RPMI8226 (cell line): ENCODE measurements around the gene ZRANB1.

ENCODE experiments used
- DNase-seq: peaks from one replicate; pipeline ENCODE4 v3.0.0-alpha.2; 2015

ZRANB1 gene

DNA sequence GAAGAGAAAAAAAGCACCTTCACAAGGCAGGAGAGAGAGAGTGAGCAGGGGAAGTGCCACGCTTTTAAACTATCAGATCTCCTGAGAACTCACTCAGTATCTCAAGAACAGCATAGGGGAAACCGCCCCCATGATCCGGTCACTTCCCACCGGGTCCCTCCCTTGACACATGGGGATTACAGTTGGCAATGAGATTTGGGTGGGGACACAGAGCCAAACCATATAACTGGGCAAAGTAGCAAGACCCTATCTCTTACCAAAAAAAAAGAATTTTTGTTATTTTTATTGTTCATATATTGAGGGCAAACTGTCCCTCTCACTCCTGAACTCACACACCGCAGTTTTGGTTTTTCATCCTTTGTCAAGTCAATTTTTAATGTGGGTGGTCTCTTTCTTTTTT is 18.2 kb upstream of the ZRANB1 start:
- DNase-seq, result no peak

DNA sequence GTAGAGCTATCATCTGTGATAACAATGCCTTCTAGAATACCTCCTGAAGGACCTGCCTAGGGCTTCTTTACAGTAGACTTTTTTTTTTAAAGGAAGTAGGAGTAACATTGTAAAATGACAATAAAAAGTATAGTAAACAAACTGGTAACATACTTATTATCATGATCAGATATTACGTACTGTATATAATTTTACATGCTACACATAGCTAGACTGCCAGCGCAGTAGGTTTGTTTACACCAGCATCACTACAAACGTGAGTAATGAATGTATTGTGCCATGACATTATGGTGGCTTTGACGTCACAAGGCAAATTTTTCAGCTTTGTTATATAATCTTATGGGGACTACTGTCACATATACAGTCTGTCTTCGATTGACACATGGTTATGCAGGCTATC is 15.4 kb upstream of the ZRANB1 start:
- DNase-seq, result no peak

DNA sequence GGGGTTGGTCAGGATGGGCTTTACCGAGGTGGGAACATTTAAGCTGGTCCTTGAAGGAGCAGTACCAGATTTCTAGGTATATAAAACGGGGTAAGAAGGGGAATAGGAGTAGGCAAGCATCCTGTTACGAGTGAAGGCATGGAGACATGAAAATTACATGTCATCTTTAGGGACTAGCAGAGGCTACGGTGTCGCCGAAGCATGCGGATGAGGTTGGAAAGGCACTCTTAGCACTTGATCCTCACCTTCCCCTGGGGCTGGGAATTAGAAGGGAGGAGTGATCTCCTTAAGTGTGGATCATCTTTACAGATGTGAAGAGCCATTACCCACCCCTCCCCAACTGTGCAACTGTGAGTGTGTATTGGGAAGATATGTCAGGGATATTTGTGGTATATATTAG is 13.8 kb upstream of the ZRANB1 start:
- DNase-seq, result no peak

DNA sequence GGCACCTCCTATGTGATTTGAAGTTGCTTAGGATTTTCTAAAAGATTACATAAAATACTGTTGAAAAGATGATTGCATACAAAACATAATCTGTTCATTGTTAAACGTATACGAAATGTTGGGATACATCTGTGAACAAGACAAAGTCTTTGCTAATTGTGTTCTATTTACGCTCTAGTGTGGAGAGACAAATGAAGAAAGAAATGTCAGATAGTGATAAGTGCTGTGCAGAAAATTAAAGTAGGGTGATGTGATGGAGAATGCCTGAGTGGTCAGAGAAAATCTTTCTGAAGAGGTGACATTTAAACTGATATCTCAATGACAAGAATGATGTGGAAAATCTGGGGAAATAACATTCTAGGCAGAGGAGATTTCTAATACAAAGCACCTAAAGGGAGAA is 13.4 kb upstream of the ZRANB1 start:
- no peak for DNase-seq

DNA sequence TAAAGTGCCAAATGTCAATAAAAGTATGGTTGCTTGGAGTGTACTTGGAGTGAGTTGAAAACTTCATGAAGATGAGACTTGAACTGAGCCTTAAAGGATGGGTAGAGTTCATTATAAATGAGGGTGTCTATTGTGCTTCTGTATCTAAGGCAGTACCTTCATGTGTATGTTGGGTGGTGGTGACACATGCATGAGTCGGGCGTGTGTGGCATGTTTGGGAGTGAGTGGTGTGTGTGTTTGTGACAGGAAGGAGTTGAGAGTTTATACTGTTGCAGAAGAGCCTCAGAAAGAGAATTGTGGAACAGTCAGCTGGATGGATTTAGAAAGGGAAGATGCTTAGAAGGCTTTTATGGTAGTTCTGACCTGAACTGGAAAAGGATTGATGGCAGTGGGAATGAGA is 6.0 kb upstream of the ZRANB1 start:
- no peak for DNase-seq

DNA sequence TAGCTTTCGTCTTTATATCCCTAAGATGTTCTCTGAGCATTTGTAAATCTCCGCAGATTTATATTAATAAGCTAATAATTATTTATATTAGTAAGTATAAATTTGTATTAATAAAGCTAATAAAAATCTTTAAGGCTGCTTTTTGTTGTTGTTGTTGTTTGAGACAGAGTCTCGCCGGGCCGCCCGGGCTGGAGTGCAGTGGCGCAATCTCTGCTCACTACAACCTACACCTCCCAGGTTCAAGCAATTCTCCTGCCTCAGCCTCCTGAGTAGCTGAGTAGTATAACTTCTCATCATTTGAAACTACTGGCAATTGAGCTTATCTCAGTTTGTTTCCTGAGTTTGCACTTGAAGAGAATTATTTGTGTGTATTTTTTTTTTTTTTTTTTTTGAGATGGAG is 5.1 kb upstream of the ZRANB1 start:
- DNase-seq, result no peak

DNA sequence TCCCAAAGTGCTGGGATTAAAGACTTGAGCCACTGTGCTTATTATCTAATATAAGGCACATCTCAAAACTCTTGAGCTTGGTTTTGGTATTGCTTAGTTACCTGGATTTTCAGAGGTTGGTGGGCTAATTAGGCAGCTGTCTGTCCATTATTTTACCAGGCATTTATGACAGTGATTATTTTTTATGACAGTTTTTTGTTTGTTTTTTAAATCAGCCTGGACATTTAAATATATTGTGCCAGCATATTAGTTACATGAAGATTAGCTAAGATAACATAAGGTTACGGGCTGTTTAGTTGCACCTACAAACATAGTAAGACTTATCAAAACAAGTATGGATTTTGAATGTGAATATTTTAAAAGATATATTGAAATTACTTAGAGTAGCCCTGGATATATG is 2.6 kb upstream of the ZRANB1 start:
- DNase-seq, result no peak

DNA sequence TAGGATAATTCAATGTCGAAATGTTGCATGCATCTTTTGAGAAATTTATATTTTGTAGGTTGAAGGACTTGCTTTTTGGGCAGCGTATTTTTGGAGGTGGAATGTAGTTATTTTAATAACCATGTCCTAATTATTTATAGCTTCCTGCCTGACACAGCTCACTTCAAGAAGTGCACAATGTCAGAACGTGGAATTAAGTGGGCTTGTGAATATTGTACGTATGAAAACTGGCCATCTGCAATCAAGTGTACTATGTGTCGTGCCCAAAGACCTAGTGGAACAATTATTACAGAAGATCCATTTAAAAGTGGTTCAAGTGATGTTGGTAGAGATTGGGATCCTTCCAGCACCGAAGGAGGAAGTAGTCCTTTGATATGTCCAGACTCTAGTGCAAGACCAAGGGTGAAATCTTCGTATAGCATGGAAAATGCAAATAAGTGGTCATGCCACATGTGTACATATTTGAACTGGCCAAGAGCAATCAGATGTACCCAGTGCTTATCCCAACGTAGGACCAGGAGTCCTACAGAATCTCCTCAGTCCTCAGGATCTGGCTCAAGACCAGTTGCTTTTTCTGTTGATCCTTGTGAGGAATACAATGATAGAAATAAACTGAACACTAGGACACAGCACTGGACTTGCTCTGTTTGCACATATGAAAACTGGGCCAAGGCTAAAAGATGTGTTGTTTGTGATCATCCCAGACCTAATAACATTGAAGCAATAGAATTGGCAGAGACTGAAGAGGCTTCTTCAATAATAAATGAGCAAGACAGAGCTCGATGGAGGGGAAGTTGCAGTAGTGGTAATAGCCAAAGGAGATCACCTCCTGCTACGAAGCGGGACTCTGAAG is 620 bp downstream of the ZRANB1 start:
- no peak for DNase-seq

DNA sequence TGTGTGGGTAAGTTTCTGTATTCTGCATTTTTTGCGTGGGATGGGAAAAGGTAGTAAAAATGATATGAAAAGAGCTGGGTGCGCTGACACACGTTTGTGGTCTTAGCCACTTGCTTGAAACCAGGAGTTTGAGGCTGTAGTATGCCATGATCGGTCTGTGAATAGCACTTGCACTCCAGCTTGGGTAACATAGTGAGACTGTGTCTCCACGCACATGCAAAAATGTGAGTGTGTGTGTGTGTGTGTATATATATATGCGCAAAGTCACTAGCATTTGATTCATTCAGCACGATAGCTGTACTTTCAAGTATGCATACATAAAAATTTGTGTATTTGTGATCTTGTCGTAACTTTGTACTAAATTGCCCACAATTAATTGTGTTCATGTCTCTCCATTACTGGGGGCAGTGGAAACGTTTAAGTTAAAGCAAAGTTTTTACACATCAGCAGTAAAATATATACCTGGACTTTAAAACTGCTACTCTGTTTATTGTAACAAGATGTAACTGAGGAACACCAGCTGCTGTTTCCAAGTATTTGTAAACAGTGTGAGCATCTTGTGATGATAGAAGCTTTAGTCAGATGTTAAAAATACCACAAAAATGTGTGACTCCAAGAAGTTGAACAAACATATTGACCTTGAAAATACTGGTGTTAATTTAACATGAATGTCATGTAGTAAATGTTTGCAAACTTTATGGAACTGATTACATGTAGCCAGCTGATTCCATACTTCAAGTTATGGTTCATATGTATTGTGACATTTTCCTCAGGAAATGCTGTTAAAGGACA is 1.6 kb downstream of the ZRANB1 start:
- DNase-seq, result no peak

DNA sequence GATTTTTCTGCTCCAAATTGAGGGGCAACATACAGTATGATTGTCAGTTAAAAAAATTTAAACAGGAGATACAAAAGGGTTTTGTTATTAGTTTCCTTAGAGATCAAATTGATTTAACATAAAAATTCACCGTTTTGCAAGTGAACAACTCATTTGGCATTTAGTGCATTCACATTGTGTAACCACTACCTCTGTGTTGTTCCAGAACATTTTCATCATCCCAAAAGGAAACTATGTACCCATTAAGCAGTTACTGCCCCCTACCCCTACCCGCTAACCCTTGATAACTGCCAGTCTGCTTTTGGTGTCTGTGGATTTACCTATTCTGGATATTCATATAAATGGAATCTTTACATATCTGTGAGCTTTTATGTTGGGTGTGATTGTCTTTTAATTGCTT is 3.1 kb downstream of the ZRANB1 start:
- DNase-seq, result no peak

DNA sequence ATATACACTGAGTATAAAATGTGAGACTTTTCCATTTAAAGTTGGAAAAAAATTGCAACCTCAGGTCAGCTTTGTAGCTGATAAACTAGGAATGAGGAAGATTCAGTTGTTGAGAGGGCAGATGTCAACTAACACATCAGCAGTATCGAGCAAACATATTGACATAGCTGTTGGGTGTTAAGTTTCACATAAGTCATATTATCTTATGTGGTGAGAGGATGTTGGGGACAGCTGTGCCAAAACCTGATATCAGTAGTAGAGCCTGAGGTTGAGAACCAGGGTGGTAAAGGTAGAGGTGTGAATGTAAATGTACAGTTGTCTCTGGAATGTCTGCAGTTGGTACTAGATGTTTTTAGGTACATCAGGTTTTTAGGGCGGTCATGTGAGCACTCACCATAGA is 5.0 kb downstream of the ZRANB1 start:
- no peak for DNase-seq

DNA sequence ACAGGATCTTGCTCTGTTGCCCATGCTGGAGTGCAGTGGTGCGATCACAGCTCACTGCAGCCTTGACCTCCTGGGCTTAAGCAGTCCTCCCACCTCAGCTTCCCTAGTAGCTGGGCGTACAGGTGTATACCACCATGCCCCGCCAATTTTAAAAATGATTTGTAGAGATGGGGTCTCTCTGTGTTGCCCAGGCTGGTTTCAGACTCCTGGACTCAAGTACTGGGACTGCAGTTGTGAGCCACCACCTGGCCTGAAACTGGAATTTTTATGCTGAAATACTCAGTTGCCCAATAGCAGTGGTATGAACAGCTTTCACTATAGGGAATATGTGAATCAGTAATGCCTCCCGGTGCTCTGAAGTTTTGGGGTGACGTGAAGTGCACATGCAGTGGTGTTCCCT is 7.6 kb downstream of the ZRANB1 start:
- DNase-seq, result no peak

DNA sequence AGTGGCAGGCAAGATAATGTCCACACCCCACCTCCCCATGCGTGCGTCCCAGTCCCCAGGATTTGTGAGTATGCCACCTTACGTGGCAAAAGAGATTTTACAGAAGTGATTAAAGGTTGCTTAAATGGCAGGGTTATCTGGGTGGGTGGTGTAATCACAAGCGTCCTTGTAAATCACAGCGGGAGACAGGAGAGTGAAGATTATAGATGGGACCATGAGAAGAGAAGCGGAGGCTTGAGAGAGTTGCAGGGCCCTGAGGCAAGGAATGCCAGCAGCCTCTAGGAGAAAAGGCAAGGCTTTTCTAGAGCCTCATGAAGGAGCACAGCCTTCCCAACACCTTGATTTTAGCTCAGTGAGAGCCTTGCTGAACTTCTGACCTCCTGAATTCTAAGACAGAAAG is 10.2 kb downstream of the ZRANB1 start:
- no peak for DNase-seq

DNA sequence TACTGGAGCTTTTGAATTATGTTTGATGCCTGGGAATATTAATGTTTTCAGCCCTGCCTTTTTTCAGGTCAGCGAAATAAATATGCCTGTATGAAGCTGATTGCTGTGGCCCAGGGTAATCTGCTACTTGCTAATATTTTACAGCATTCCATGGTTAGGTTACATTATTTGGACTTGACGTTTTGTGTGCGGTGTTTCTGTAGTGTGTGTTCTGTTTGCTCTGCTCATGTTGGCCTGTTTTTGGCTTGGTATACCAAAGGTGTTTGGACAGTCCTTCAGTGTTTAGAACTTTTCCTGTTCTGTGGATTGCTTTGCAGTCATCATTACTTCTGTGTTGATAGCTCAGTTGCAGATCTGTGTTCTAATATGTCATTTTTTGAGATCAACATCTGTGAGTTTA is 11.5 kb downstream of the ZRANB1 start:
- no peak for DNase-seq

DNA sequence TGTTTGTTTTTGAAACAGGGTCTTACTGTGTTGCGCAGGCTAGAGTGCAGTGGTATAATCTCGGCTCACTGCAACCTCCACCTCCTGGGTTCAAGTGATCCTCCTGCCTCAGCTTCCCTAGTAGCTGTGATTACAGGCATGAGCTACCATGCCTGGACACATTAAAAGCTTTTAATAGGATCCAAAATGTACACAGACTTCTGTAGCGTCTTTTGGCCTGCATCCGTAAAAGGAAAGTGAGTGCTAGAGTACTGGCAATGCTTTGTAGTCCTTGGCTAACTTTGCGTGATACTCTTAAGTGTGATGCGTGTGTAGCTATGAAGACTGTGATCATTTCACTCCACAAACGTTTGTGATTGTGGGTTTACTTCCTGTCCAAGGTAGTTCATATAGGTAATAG is 13.3 kb downstream of the ZRANB1 start:
- no peak for DNase-seq

DNA sequence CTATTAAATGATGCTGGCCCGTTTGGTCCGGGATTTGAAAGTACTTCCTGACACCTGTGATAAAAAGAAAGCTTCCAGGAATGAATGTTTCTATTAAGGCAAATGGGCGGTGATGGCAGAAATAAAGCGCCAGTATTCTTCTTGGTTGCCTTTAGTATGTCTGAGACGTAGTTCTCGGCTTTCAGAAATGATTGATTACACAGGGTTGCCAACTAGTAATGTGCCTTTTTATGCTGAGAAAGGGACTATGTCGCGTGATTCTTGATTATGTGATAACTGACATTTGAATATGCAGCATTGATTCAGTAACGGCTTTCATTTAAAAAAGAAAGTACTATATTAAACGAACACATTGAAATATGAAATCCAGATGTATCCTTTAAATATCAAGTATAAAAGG is 13.9 kb downstream of the ZRANB1 start:
- DNase-seq, result no peak

DNA sequence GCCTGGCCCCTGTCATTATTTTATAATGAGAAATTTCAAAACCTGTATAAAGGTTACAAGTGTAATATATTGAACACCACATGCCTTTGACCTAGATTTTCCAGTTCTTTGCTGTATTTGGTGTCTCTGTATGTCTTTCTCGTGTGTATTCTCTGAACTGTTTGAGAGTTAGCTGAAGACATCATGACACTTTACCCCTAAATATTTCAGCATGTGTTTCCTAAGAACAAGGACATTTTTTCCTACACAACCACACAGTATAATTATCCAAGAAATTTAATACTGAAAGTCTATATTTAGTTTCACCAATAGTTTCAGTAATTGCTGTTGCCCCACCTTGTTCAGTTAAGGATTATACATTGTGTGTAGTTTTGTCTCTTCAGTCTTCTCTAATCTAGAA is 14.8 kb downstream of the ZRANB1 start:
- no peak for DNase-seq

DNA sequence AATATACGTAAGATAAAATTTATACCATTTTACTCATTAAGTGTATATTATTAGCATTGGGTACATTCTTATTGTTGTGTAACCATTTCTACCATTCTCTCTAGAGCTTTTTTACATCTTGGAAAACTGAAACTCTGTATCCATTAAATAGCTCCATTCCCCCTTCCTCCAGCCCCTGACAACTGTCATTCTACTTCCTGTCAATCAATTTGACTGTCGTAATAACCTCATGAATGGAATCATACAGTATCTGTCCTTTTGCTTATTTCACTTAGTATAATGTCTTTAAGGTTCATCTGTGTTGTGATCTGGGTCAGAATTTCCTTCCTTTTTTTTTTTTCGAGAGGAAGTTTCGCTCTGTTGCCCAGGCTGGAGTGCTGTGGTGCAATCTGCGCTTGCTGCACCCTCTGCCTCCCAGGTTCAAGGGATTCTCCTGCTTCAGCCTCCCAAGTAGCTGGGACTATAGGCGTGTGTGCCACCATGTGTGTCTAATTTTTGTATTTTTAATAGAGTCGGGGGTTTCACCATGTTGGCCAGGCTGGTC is 15.6 kb downstream of the ZRANB1 start:
- DNase-seq, result no peak

DNA sequence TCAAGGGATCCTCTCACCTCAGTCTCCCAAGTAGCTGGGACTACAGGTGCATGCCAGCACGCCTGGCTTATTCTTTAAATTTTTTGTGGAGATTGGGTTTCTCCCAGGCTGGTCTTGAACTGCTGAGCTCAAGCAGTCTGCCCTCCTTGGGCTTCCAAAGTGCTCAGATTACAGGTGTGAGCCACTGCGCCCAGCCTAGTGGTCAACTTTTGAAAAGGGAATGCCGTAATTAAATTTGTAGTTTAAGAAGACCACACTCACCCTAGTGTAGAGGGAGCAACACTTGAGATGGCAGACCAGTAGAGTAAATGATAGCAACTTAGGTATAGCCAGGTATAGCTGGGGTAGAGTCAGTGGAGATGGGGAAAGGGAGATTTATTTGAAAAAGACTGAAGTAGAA is 17.6 kb downstream of the ZRANB1 start:
- no peak for DNase-seq

DNA sequence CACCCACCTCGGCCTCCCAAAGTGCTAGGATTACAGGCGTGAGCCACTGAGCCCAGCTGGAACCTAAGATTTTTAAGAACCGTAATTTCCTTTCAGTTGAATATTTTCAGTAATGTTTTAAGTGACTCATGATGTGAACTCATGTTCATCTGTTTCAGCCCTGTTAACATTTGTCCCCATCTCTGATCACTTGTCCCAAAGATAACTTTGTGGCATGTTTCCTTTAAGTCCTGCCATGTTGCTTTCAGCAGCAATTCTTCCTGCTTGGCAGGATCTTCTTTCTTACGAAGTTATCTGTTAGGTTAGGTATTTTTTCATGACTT is 19.3 kb downstream of the ZRANB1 start:
- no peak for DNase-seq

DNA sequence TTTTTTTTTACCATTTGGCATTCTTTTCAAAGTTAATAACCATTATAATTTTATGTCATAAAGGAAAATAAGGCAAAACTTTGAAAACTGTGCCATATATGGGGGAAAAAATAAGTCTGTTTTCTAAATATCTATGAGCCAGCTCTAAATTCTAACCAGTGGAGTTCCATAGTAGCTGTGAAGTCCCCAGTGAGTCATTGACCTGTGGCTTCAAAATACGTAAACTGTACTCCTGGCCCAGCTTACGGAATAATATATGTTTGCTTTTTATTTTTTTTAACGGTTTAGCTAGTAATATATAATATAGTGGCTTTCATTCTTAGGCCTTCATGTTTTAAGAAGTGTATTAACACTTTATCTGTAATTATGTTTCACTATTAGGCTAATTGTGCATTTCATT is 20.5 kb downstream of the ZRANB1 start:
- DNase-seq, result no peak

DNA sequence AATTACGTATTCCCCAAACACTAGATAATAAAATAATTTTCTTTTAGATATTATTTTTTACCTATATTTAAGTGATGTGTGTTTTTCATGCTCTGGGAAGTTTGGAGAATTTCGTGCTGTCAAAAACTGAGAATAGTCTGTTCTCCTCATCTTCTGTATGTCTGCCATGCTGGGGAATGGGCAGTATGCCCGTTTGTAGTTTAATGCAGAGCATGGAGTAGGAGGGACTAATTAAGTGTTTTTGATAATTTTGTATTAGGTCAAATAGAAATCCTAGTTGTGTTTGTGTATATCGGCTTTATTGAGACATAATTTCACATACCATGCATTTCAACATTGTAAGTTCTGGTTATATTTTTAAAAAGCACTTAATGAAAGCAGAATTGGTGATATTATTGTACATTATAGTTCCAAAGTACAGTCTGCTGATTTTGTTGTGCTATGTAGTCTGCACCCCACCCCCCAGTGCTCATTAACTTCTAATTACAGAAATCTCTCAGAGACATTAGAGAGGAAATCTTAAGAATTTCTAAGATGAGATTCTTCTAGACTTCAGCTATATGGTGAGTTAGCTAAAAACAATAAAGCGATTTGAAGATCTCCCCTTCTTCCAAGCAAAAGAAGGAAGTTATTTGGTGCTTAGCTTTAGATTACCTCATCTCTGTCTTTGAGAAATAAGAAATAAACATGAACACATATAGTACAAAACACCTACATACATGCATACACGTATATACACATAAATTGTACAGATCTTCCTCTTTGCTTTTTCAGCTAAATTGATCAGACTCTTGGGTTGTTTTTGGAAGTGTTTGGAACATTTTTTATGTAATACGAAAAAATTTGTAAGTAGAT is 22.2 kb downstream of the ZRANB1 start:
- no peak for DNase-seq

DNA sequence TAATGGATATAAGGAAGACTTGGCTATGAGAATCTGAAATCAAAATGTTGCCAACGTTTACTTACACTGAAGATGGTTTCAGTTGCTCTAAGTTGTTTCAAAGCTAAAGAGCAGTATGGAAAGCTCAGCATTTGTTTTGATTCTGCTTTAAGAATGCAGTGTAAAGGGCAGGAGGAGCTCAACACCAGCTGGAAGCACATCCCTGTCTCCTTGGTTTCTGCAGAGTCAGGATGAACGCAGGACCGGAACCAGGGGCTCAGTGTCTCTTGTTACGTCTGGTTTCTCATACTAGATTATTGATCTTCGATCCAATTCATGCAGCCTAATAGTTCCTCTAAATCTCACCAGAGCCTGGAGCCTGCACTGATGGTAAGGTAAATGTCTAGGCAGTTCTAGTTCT is 24.1 kb downstream of the ZRANB1 start:
- DNase-seq, result no peak

DNA sequence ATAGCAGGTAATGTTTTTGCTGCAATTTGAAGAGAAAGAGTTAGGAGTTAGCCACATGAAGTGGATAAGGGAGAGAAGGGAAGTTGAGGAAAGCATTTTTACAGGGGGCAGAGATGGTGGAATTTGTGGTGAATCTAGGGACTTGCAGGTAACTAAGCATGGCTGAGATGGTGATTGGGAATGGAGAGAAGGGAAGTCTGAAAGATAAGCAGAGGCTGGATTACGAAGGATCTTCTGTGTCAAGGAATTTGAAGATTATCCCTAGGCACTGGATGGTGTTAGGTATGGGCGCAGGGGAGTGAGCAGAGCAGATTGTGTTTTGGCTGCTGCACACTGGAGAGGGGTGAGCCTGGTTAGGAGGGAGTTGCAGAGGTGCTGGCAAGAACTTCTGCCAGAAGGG is 25.3 kb downstream of the ZRANB1 start:
- DNase-seq, result no peak
